GM12878 (cell line): ENCODE results near the gene LKAAEAR1. TPM values are rescaled to one million over a fixed set of nuclear protein-coding genes. Genes with fewer than 3 reads are reported as not detected.

Experiments used
- BCLAF1 ChIP-seq: fragments of 450-650 bp; IDR thresholded peaks from 2 replicates; pipeline ENCODE4 v1.6.1; 2017; ENCODE audit warnings: antibody characterized with exemption, mild to moderate bottlenecking, moderate library complexity
- BHLHE40 ChIP-seq, 2 experiments: fragments of 450-650 bp in 1 of 2; IDR thresholded peaks; 2 replicates each; pipeline ENCODE4 v1.6.1; 2011 to 2017; ENCODE audit warnings: low read depth in 2 of 2, borderline replicate concordance in 1 of 2, improper control_type of control experiment in 1 of 2, low read length in 1 of 2, mild to moderate bottlenecking in 1 of 2
- CEBPZ ChIP-seq: fragments of 150-350 bp; IDR thresholded peaks from 2 replicates; pipeline ENCODE4 v1.6.1; 2016; ENCODE audit warnings: low read depth, low read length
- EP300 ChIP-seq, 2 experiments: fragments of 150-350 bp in 1 of 2; IDR thresholded peaks; 2 replicates each; pipeline ENCODE4 v1.6.1; 2011 to 2012; ENCODE audit warnings: low read depth in 2 of 2, low read length in 2 of 2, borderline replicate concordance in 1 of 2, improper control_type of control experiment in 1 of 2, inconsistent platforms in 1 of 2; ENCODE audit not compliant: control insufficient read depth in 1 of 2
- HDAC6 ChIP-seq: fragments of 200-600 bp; sonication (generic); IDR thresholded peaks from one replicate; pipeline ENCODE4 v1.8.0; 2017; ENCODE audit warnings: antibody characterized with exemption; ENCODE audit not compliant: unreplicated experiment
- KDM1A ChIP-seq: fragments of 200-600 bp; sonication (generic); IDR thresholded peaks from 2 replicates; pipeline ENCODE4 v1.6.1; 2016; ENCODE audit warnings: borderline replicate concordance
- MEF2B ChIP-seq: fragments of 450-650 bp; IDR thresholded peaks from 2 replicates; pipeline ENCODE4 v1.6.1; 2018; ENCODE audit warnings: mild to moderate bottlenecking, moderate library complexity; ENCODE audit not compliant: partially characterized antibody, poor library complexity, severe bottlenecking
- NFIC ChIP-seq: IDR thresholded peaks from 2 replicates; pipeline ENCODE4 v1.6.1; 2012; ENCODE audit warnings: low read depth, mild to moderate bottlenecking, inconsistent platforms, low read length, moderate library complexity
- NR2F1 ChIP-seq: fragments of 450-650 bp; conservative IDR thresholded peaks from 2 replicates; pipeline ENCODE4 v1.6.1; 2017; ENCODE audit warnings: mild to moderate bottlenecking
- ZBED1 ChIP-seq: IDR thresholded peaks from 2 replicates; pipeline ENCODE4 v1.6.1; 2016; ENCODE audit warnings: borderline replicate concordance
- polyA plus RNA-seq, 11 experiments: library from polyadenylated mRNA; depleted of rRNA in 4 of 11; unstranded in 6 of 11; stranded (reverse) in 5 of 11; fragments of >200 nt; fragmentation: Nextera tagmentation in 4 of 11; fragmentation: Illumina TruSeq in 1 of 11; extraction: Ambion mirVana in 4 of 11; extraction: Trizol in 1 of 11; gene quantifications; 1 replicate in 1 of 11; 2 replicates in 10 of 11; pipeline versions ENCODE4 v1.2.1 to v1.2.3, GENCODE V29; 2011 to 2016; ENCODE audit warnings: inconsistent platforms in 2 of 11, missing spikeins in 2 of 11, low read depth in 1 of 11
- total RNA-seq, 4 experiments: library from RNA; depleted of rRNA in 3 of 4; stranded (reverse); fragments of >200 nt in 3 of 4; fragmentation: Illumina TruSeq in 1 of 4; extraction: Trizol in 1 of 4; gene quantifications; 2 replicates each; pipeline versions ENCODE4 v1.2.1 to v1.2.3, GENCODE V29; 2013 to 2021
- TF ChIP-seq, protein P1 (sequence below): fragments of 450-650 bp; IDR thresholded peaks from 2 replicates; pipeline ENCODE4 v1.6.1; 2016; ENCODE audit warnings: mild to moderate bottlenecking
- TF ChIP-seq, protein P2 (sequence below): IDR thresholded peaks from 2 replicates; pipeline ENCODE4 v1.6.1; 2011; ENCODE audit warnings: borderline replicate concordance, low read depth, mild to moderate bottlenecking, moderate library complexity, low read length; ENCODE audit not compliant: insufficient read depth, poor library complexity, severe bottlenecking
- TF ChIP-seq, protein P3 (sequence below): IDR thresholded peaks from 2 replicates; pipeline ENCODE4 v1.6.1; 2012; ENCODE audit warnings: mild to moderate bottlenecking, low read depth, low read length

Gene LKAAEAR1
- total and polyA plus RNA-seq, 10 of the 15 experiments (the other 5 are each of a cell fraction or from before 2014, with no cell fraction given): not detected

- TF ChIP-seq KDM1A: no peak
- TF ChIP-seq HDAC6: peak; percentile 100
- no peak for TF ChIP-seq BCLAF1
- no peak for TF ChIP-seq NFIC
- peak in 1 of 2 experiments; percentile 43; a peak in 3 of 4 replicates for TF ChIP-seq BHLHE40 (IDR thresholded peaks at IDR 0.05; ENCODE audit: borderline replicate concordance in 1 of 2, low read depth in 2 of 2, low read length in 1 of 2)
- TF ChIP-seq, protein P1, sequence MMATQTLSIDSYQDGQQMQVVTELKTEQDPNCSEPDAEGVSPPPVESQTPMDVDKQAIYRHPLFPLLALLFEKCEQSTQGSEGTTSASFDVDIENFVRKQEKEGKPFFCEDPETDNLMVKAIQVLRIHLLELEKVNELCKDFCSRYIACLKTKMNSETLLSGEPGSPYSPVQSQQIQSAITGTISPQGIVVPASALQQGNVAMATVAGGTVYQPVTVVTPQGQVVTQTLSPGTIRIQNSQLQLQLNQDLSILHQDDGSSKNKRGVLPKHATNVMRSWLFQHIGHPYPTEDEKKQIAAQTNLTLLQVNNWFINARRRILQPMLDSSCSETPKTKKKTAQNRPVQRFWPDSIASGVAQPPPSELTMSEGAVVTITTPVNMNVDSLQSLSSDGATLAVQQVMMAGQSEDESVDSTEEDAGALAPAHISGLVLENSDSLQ: 0 out of 2 replicates have a peak, but pooled peaks have one; percentile 12
- no peak for TF ChIP-seq CEBPZ
- TF ChIP-seq, protein P2, sequence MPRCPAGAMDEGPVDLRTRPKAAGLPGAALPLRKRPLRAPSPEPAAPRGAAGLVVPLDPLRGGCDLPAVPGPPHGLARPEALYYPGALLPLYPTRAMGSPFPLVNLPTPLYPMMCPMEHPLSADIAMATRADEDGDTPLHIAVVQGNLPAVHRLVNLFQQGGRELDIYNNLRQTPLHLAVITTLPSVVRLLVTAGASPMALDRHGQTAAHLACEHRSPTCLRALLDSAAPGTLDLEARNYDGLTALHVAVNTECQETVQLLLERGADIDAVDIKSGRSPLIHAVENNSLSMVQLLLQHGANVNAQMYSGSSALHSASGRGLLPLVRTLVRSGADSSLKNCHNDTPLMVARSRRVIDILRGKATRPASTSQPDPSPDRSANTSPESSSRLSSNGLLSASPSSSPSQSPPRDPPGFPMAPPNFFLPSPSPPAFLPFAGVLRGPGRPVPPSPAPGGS: peak; percentile 53
- TF ChIP-seq, protein P3, sequence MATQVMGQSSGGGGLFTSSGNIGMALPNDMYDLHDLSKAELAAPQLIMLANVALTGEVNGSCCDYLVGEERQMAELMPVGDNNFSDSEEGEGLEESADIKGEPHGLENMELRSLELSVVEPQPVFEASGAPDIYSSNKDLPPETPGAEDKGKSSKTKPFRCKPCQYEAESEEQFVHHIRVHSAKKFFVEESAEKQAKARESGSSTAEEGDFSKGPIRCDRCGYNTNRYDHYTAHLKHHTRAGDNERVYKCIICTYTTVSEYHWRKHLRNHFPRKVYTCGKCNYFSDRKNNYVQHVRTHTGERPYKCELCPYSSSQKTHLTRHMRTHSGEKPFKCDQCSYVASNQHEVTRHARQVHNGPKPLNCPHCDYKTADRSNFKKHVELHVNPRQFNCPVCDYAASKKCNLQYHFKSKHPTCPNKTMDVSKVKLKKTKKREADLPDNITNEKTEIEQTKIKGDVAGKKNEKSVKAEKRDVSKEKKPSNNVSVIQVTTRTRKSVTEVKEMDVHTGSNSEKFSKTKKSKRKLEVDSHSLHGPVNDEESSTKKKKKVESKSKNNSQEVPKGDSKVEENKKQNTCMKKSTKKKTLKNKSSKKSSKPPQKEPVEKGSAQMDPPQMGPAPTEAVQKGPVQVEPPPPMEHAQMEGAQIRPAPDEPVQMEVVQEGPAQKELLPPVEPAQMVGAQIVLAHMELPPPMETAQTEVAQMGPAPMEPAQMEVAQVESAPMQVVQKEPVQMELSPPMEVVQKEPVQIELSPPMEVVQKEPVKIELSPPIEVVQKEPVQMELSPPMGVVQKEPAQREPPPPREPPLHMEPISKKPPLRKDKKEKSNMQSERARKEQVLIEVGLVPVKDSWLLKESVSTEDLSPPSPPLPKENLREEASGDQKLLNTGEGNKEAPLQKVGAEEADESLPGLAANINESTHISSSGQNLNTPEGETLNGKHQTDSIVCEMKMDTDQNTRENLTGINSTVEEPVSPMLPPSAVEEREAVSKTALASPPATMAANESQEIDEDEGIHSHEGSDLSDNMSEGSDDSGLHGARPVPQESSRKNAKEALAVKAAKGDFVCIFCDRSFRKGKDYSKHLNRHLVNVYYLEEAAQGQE: no peak
- TF ChIP-seq EP300 (IDR thresholded peaks at IDR 0.05; ENCODE audit: borderline replicate concordance in 1 of 2, control insufficient read depth in 1 of 2, low read depth in 2 of 2, low read length in 2 of 2): no peak
- peak; percentile 57; the same call in 1 of the 2 replicates for TF ChIP-seq NR2F1
- peak; percentile 85 for TF ChIP-seq MEF2B
- TF ChIP-seq ZBED1: no peak
Measured at GRCh38 chr20:64038565-64039292, 45.5 kb downstream of the LKAAEAR1 start (continued).
